Trophoblast cell (in vitro differentiated cells and primary cell): ENCODE results near the gene DNM3.

Experiments used
- DNase-seq, 2 donors: peaks; one replicate each; pipeline ENCODE4 v3.0.0-alpha.2; 2016
- H2AFZ ChIP-seq: 2 replicates; pipeline ENCODE4 v1.6.1; 2013; ENCODE audit warnings: low read length, moderate library complexity, mild to moderate bottlenecking; ENCODE audit not compliant: insufficient read depth, poor library complexity
- H2AK5ac ChIP-seq: 2 replicates; pipeline ENCODE4 v1.6.1; 2013; ENCODE audit warnings: mild to moderate bottlenecking, low read length
- H2BK120ac ChIP-seq: 2 replicates; pipeline ENCODE4 v1.6.1; 2013; ENCODE audit warnings: low read length, mild to moderate bottlenecking, moderate library complexity; ENCODE audit not compliant: insufficient read depth, poor library complexity
- H2BK12ac ChIP-seq: 2 replicates; pipeline ENCODE4 v1.6.1; 2013; ENCODE audit warnings: mild to moderate bottlenecking, low read length, moderate library complexity
- H2BK5ac ChIP-seq: 2 replicates; pipeline ENCODE4 v1.6.1; 2013; ENCODE audit warnings: low read length, low read depth, moderate library complexity, mild to moderate bottlenecking; ENCODE audit not compliant: poor library complexity
- H3K14ac ChIP-seq: 2 replicates; pipeline ENCODE4 v1.6.1; 2013; ENCODE audit warnings: mild to moderate bottlenecking, low read length
- H3K18ac ChIP-seq: 2 replicates; pipeline ENCODE4 v1.6.1; 2013; ENCODE audit warnings: mild to moderate bottlenecking, low read length
- H3K23ac ChIP-seq: 2 replicates; pipeline ENCODE4 v1.6.1; 2013; ENCODE audit warnings: low read length
- H3K27ac ChIP-seq: 2 replicates; pipeline ENCODE4 v1.5.1; 2013; ENCODE audit warnings: low read depth, mild to moderate bottlenecking, inconsistent platforms, low read length, moderate library complexity
- H3K27me3 ChIP-seq: 2 replicates; pipeline ENCODE4 v1.6.1; 2013; ENCODE audit warnings: inconsistent platforms, mild to moderate bottlenecking, low read length, moderate library complexity; ENCODE audit not compliant: insufficient read depth
- H3K36me3 ChIP-seq, 2 experiments: 1 replicate in 1 of 2; 2 replicates in 1 of 2; pipeline ENCODE4 v1.6.1; 2013; ENCODE audit warnings: low read length in 2 of 2, mild to moderate bottlenecking in 2 of 2, moderate library complexity in 1 of 2; ENCODE audit not compliant: insufficient read depth in 2 of 2, control insufficient read depth in 1 of 2
- H3K4ac ChIP-seq: 2 replicates; pipeline ENCODE4 v1.6.1; 2013; ENCODE audit warnings: low read depth, mild to moderate bottlenecking, low read length, moderate library complexity
- H3K4me1 ChIP-seq, 2 experiments: 1 replicate in 1 of 2; 2 replicates in 1 of 2; pipeline ENCODE4 v1.6.1; 2013; ENCODE audit warnings: low read length in 2 of 2, mild to moderate bottlenecking in 2 of 2, moderate library complexity in 1 of 2; ENCODE audit not compliant: insufficient read depth in 2 of 2, control insufficient read depth in 1 of 2
- H3K4me2 ChIP-seq: 2 replicates; pipeline ENCODE4 v1.6.1; 2013; ENCODE audit warnings: inconsistent platforms, mild to moderate bottlenecking, low read length, moderate library complexity
- H3K4me3 ChIP-seq: 2 replicates; pipeline ENCODE4 v1.5.1; 2013; ENCODE audit warnings: mild to moderate bottlenecking, low read depth, low read length, inconsistent platforms
- H3K79me1 ChIP-seq: one replicate; pipeline ENCODE4 v1.6.1; 2013; ENCODE audit warnings: low read length
- H3K79me2 ChIP-seq: 2 replicates; pipeline ENCODE4 v1.6.1; 2013; ENCODE audit warnings: low read length, mild to moderate bottlenecking; ENCODE audit not compliant: control insufficient read depth, insufficient read depth, poor library complexity
- H3K9ac ChIP-seq: 2 replicates; pipeline ENCODE4 v1.6.1; 2013; ENCODE audit warnings: mild to moderate bottlenecking, low read length
- H3K9me3 ChIP-seq: 2 replicates; pipeline ENCODE4 v1.6.1; 2013; ENCODE audit warnings: low read depth, mild to moderate bottlenecking, control low read depth, inconsistent platforms, low read length; ENCODE audit not compliant: insufficient read depth
- H4K12ac ChIP-seq: 2 replicates; pipeline ENCODE4 v1.6.1; 2013; ENCODE audit warnings: low read depth, mild to moderate bottlenecking, low read length, moderate library complexity
- H4K8ac ChIP-seq: 2 replicates; pipeline ENCODE4 v1.6.1; 2013; ENCODE audit warnings: low read depth, mild to moderate bottlenecking, low read length, moderate library complexity
- H4K91ac ChIP-seq: one replicate; pipeline ENCODE4 v1.6.1; 2013; ENCODE audit warnings: low read depth, mild to moderate bottlenecking, low read length, moderate library complexity
- WGBS: extraction: QIAGEN DNeasy Blood & Tissue Kit; methylation state at CpG from one replicate; pipeline ENCODE4 v1.1.7; 2013; ENCODE audit warnings: missing lambda C conversion rate; ENCODE audit not compliant: insufficient read length, insufficient coverage; ENCODE audit errors: extremely low coverage; 5-methylcytosine and 5-hydroxymethylcytosine counted together

Gene DNM3

GRCh38 chr1:172272087-172272486, 430.8 kb downstream of the DNM3 start:
- no peak overlapping the region for H2AFZ ChIP-seq

GRCh38 chr1:172273647-172274396, 432.5 kb downstream of the DNM3 start:
- Histone ChIP-seq H3K4me2 (no peak overlapping the region), H3K27ac (no peak overlapping the region), H3K23ac (no peak overlapping the region), H4K12ac (no peak overlapping the region), H3K9me3 (no peaks in the 10 kb centered on the region), H3K9ac (no peak overlapping the region), H2BK12ac (no peak overlapping the region), H3K14ac (no peak overlapping the region), H3K27me3 (no peaks in the 10 kb centered on the region), H2BK120ac (no peak overlapping the region), H2AK5ac (no peak overlapping the region), H2BK5ac (no peak overlapping the region), H3K18ac (no peak overlapping the region), H3K79me2 (no peaks in the 10 kb centered on the region), H3K4me1 (no peaks in the 10 kb centered on the region), H4K91ac (no peak overlapping the region), H3K79me1 (peaks cover 3% of the 10 kb centered on the region), H3K36me3 (no peaks in the 10 kb centered on the region), H2AFZ (no peak overlapping the region), H3K4ac (no peak overlapping the region), H3K4me3 (no peak overlapping the region), H4K8ac (no peak overlapping the region)
- no peak for DNase-seq
- no CpG with 5 or more reads among the region's 4 CpGs for WGBS

More at GRCh38 chr1:172272087-172272486, 430.8 kb downstream of the DNM3 start:
- Histone ChIP-seq H3K4me2 (no peak overlapping the region), H2AK5ac (no peak overlapping the region), H3K4me1 (no peaks in the 10 kb centered on the region), H3K9me3 (no peaks in the 10 kb centered on the region), H3K18ac (no peak overlapping the region), H2BK120ac (no peak overlapping the region), H2BK5ac (no peak overlapping the region), H3K14ac (no peak overlapping the region), H4K12ac (no peak overlapping the region), H4K8ac (no peak overlapping the region), H3K79me2 (no peaks in the 10 kb centered on the region), H3K36me3 (no peaks in the 10 kb centered on the region), H3K4me3 (no peak overlapping the region), H4K91ac (no peak overlapping the region), H3K23ac (no peak overlapping the region), H3K4ac (no peak overlapping the region), H2BK12ac (no peak overlapping the region), H3K9ac (no peak overlapping the region), H3K27ac (no peak overlapping the region), H3K27me3 (no peaks in the 10 kb centered on the region), H3K79me1 (no peaks in the 10 kb centered on the region)
- DNase-seq = no peak
- WGBS = no CpG with 5 or more reads among the region's 1 CpG

GRCh38 chr1:172275478-172275877, 434.2 kb downstream of the DNM3 start:
- no peak overlapping the region for H3K23ac ChIP-seq
- no CpG with 5 or more reads among the region's 1 CpG for WGBS

GRCh38 chr1:172276120-172276818, 435.0 kb downstream of the DNM3 start:
- H3K79me1 ChIP-seq = peaks cover 3% of the 10 kb centered on the region
- H3K23ac ChIP-seq = no peak overlapping the region
- no peak overlapping the region for H4K8ac ChIP-seq
- no peak overlapping the region for H4K91ac ChIP-seq
- WGBS = no CpG with 5 or more reads among the region's 2 CpGs
- H3K18ac ChIP-seq = no peak overlapping the region
- H3K79me2 ChIP-seq = no peaks in the 10 kb centered on the region
- no peak overlapping the region for H3K4me3 ChIP-seq
- H2BK12ac ChIP-seq = no peak overlapping the region
- no peak overlapping the region for H2BK5ac ChIP-seq
- peaks cover 0 to 2% of the 10 kb centered on the region in 2 experiments for H3K4me1 ChIP-seq
- no peak overlapping the region for H3K27ac ChIP-seq
- H4K12ac ChIP-seq = no peak overlapping the region
- H3K36me3 ChIP-seq = no peaks in the 10 kb centered on the region
- no peaks in the 10 kb centered on the region for H3K27me3 ChIP-seq
- no peaks in the 10 kb centered on the region for H3K9me3 ChIP-seq
- H2BK120ac ChIP-seq = no peak overlapping the region
- H3K4ac ChIP-seq = no peak overlapping the region
- no peak overlapping the region for H3K14ac ChIP-seq
- H3K9ac ChIP-seq = no peak overlapping the region
- no peak overlapping the region for H2AK5ac ChIP-seq
- no peak overlapping the region for H3K4me2 ChIP-seq
- DNase-seq = no peak
- H2AFZ ChIP-seq = no peak overlapping the region

More at GRCh38 chr1:172275478-172275877, 434.2 kb downstream of the DNM3 start:
- Histone ChIP-seq H3K14ac (no peak overlapping the region), H3K27me3 (no peaks in the 10 kb centered on the region), H4K8ac (no peak overlapping the region), H3K4me1 (peaks cover 0 to 2% of the 10 kb centered on the region in 2 experiments), H3K18ac (no peak overlapping the region), H3K9me3 (no peaks in the 10 kb centered on the region), H3K4ac (no peak overlapping the region), H2BK5ac (no peak overlapping the region), H3K4me3 (no peak overlapping the region), H3K36me3 (no peaks in the 10 kb centered on the region), H3K79me2 (no peaks in the 10 kb centered on the region), H2AFZ (no peak overlapping the region), H3K9ac (no peak overlapping the region), H3K27ac (no peak overlapping the region), H2BK12ac (no peak overlapping the region), H3K79me1 (peaks cover 3% of the 10 kb centered on the region), H4K12ac (no peak overlapping the region), H4K91ac (no peak overlapping the region), H2BK120ac (no peak overlapping the region), H2AK5ac (no peak overlapping the region), H3K4me2 (no peak overlapping the region)
- DNase-seq = no peak
